Calu3 (cell line): ENCODE results near the gene CUZD1. TPM values are rescaled to one million over a fixed set of nuclear protein-coding genes. Genes with fewer than 3 reads are reported as not detected.

Experiments used
- BruUV-seq: library from RNA; stranded (reverse); fragments of 400-500 nt; replicated peaks from 2 replicates; lab custom pipeline; 2021; lab: Mats Ljungman, UMichigan
- CTCF ChIA-PET: fragments of 300-600 bp; sonication (Branson Sonifier 250); formaldehyde crosslinking; loops from one replicate; lab custom pipeline; 2022; ENCODE audit warnings: antibody characterized with exemption; lab: Charles Lee
- DNase-seq: peaks from one replicate; pipeline ENCODE4 v3.0.0; 2022
- H3K27ac Mint-ChIP-seq: one replicate; pipeline ENCODE4 v1.8.0; 2022; ENCODE audit warnings: mixed read lengths; ENCODE audit not compliant: unreplicated experiment
- H3K27me3 Mint-ChIP-seq: one replicate; pipeline ENCODE4 v1.8.0; 2022; ENCODE audit warnings: mixed read lengths; ENCODE audit not compliant: unreplicated experiment
- H3K36me3 Mint-ChIP-seq: one replicate; pipeline ENCODE4 v1.8.0; 2022; ENCODE audit warnings: mild to moderate bottlenecking, moderate library complexity, mixed read lengths; ENCODE audit not compliant: insufficient read depth, unreplicated experiment
- H3K4me1 Mint-ChIP-seq: one replicate; pipeline ENCODE4 v1.8.0; 2022; ENCODE audit warnings: mild to moderate bottlenecking, low read depth, mixed read lengths; ENCODE audit not compliant: unreplicated experiment
- H3K4me3 Mint-ChIP-seq: one replicate; pipeline ENCODE4 v1.8.0; 2022; ENCODE audit warnings: mild to moderate bottlenecking, low read depth, moderate library complexity, mixed read lengths; ENCODE audit not compliant: unreplicated experiment
- H3K9me3 Mint-ChIP-seq: one replicate; pipeline ENCODE4 v1.8.0; 2022; ENCODE audit warnings: low read depth, mixed read lengths; ENCODE audit not compliant: unreplicated experiment
- intact Hi-C: fragments of 100-400 bp; cut with micrococcal nuclease; formaldehyde crosslinking; loops from one replicate; pipeline ENCODE4 v1.10.0; 2022; ENCODE audit not compliant: unreplicated experiment
- total RNA-seq: library from RNA; stranded (reverse); gene quantifications from 2 replicates; pipeline ENCODE4 v1.2.3, GENCODE V29; 2022
- TF ChIP-seq, protein P1 (sequence below): fragments of 200-600 bp; IDR thresholded peaks from one replicate; pipeline ENCODE4 v1.8.0; 2022; ENCODE audit warnings: antibody characterized with exemption; ENCODE audit not compliant: unreplicated experiment

CUZD1 gene
- total RNA-seq, 1 experiment from 2014 or later, result 1.5 TPM

DNA sequence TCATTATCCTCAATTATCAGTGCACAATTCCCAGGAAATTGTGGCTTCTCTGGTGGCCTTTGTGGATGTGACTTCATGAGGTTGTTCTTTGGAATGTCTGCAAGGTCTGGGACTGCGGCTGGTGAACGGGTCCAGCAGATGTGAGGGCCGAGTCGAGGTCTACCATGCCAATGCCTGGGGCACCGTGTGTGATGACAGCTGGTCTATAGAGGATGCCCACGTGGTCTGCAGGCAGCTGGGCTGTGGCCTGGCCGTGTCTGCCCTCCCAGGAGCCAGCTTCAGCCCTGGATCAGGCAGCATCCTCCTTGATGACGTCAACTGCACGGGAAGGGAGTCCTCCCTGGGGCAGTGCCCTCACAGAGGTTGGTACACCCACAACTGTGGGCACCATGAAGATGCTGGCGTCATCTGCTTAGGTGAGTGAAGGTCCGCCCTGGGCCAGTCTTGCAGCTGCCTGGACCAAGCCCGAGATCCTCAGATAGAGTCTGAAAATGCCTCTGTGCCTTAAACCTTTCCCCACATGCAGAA, 46.9 kb downstream of the CUZD1 start:
- Mint-ChIP-seq H3K4me3 (no peak overlapping the region), H3K4me1 (no peaks in the 10 kb centered on the region), H3K9me3 (no peaks in the 10 kb centered on the region), H3K27me3 (peaks cover 36% of the 10 kb centered on the region), H3K27ac (no peak overlapping the region), H3K36me3 (no peaks in the 10 kb centered on the region)
- TF ChIP-seq, protein P1, sequence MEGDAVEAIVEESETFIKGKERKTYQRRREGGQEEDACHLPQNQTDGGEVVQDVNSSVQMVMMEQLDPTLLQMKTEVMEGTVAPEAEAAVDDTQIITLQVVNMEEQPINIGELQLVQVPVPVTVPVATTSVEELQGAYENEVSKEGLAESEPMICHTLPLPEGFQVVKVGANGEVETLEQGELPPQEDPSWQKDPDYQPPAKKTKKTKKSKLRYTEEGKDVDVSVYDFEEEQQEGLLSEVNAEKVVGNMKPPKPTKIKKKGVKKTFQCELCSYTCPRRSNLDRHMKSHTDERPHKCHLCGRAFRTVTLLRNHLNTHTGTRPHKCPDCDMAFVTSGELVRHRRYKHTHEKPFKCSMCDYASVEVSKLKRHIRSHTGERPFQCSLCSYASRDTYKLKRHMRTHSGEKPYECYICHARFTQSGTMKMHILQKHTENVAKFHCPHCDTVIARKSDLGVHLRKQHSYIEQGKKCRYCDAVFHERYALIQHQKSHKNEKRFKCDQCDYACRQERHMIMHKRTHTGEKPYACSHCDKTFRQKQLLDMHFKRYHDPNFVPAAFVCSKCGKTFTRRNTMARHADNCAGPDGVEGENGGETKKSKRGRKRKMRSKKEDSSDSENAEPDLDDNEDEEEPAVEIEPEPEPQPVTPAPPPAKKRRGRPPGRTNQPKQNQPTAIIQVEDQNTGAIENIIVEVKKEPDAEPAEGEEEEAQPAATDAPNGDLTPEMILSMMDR, result no peak
- no TSS peak for BruUV-seq
- no peak for DNase-seq
- CTCF ChIA-PET, result no interaction called here
- intact Hi-C loops, result no loop called here

DNA sequence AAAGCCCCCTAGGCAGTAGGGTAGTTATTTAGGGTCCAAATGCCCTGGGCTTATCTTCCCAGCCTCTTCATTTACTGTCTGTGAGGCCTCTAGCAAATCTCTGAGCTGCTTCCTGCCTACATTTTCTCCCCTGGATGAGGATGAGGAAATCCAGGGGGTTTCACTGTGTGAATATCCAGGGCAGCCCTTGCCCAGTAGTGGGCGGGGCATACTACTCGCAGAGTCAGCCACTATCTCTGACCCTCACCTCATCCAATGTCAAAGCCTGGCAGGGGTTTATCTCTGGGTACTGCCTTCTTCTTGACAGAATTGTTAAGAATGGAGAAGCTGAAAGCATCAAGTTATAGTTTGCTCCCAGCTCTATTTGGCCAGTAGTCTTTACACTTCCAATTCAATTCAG, 48.9 kb downstream of the CUZD1 start:
- CTCF ChIA-PET, result no interaction called here

DNA sequence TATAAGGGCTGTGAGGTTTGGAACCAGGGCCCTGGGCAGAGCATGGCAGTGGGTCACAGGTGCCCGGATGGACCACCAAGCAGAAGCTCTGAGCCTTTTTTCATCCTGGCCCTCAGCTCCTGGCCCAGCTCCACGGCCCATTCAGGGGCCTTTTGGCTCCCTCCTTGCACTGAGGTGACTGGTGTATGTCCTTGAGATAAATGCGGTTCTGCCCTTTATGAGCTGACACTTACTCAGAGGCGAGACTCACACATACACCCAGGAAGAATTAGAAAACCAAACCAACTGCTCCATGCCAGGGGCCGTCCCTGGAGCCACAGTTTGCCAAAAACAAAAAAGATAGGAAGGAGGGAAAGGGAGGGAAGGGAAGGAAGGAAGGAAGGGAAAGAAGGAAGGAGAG, 49.7 kb downstream of the CUZD1 start:
- Mint-ChIP-seq H3K4me3 (no peak overlapping the region), H3K27me3 (peaks cover 53% of the 10 kb centered on the region)
- CTCF ChIA-PET, result no interaction called here

More for the DNA sequence above, 48.9 kb downstream of the CUZD1 start:
- Mint-ChIP-seq H3K4me3 (no peak overlapping the region), H3K4me1 (no peaks in the 10 kb centered on the region), H3K36me3 (no peaks in the 10 kb centered on the region), H3K27me3 (peaks cover 53% of the 10 kb centered on the region), H3K27ac (no peak overlapping the region), H3K9me3 (no peaks in the 10 kb centered on the region)
- TF ChIP-seq, protein P1, result no peak
- intact Hi-C loops, result no loop called here
- DNase-seq, result no peak
- BruUV-seq, result no TSS peak

DNA sequence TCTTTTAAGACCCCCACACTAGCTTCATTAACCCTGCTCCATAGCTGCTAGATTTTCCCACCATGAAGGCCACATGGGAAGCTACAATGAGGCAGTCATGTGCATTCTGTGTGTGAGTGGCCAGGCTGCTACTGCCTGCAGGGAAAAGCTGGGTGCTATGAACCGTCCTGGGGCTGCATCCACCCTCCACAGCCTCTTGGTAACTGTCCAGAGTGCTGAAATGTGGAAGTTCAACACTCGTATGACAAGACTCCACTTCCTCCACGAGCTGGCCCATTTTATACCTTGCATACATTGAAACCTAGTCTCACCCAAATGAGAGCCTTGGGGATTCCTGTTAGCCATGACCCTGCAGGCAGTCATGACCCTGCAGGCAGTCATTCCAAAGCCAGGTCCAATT, 59.4 kb downstream of the CUZD1 start:
- intact Hi-C loops, result no loop called here

More for the DNA sequence above, 49.7 kb downstream of the CUZD1 start:
- no peaks in the 10 kb centered on the region for H3K9me3 Mint-ChIP-seq
- no TSS peak for BruUV-seq
- TF ChIP-seq, protein P1, result no peak
- no peaks in the 10 kb centered on the region for H3K36me3 Mint-ChIP-seq
- H3K4me1 Mint-ChIP-seq, result no peaks in the 10 kb centered on the region
- H3K27ac Mint-ChIP-seq, result no peak overlapping the region
- intact Hi-C loops, result no loop called here
- DNase-seq, result no peak

More for the DNA sequence above, 59.4 kb downstream of the CUZD1 start:
- H3K36me3 Mint-ChIP-seq, result no peaks in the 10 kb centered on the region
- peaks cover 3% of the 10 kb centered on the region for H3K9me3 Mint-ChIP-seq
- TF ChIP-seq, protein P1, result no peak
- H3K27ac Mint-ChIP-seq, result no peak overlapping the region
- no peak overlapping the region for H3K4me3 Mint-ChIP-seq
- no peaks in the 10 kb centered on the region for H3K4me1 Mint-ChIP-seq
- peaks cover 12% of the 10 kb centered on the region for H3K27me3 Mint-ChIP-seq
- BruUV-seq, result no TSS peak
- DNase-seq, result no peak
- CTCF ChIA-PET, result no interaction called here
